Measurements from ENCODE around the gene TMEM14C. TPM values are rescaled to one million over a fixed set of nuclear protein-coding genes. Genes with fewer than 3 reads are reported as not detected.

Gene TMEM14C
- total RNA-seq (2021; ENCODE audit: unreplicated experiment) (84.7 TPM), Bru-seq, nascent RNA (percentile 84 among the genes with signal in this experiment), BruChase-seq, experiment 1, labeled RNA remaining after a 6-hour chase (percentile 89 among the genes with signal in this experiment), BruChase-seq, experiment 2, labeled RNA remaining after a 2-hour chase (percentile 85 among the genes with signal in this experiment)
- 67.1 and 78.2 TPM in 2 replicates for polyA plus RNA-seq (2012)
- long read RNA-seq, transcript TMEM14C-201 (6 exons, 1,113 nt): major isoform, 46 of 51 reads
- long read RNA-seq, partial matches to known transcripts: 1 of 51 reads
- long read RNA-seq, other reads (novel, unspliced or antisense): 3 of 51 reads

GRCh38 chr6:10722820-10723566 is at the start of gene TMEM14C:
TMEM14C (plus strand) TSS chr6:10723070; CDS start chr6:10724614, 1,544 bp downstream.
- Histone ChIP-seq H3K36me3 (ENCODE audit: control insufficient read depth in 1 of 2, insufficient read depth in 2 of 2, low read length in 2 of 2) (peaks cover 0 to 3% of the 10 kb centered on the region in 2 experiments; a peak in 2 of 4 replicates), H3K4me1 (ENCODE audit: control insufficient read depth in 1 of 2, insufficient read depth in 2 of 2, low read length in 2 of 2) (peaks cover 12 to 21% of the 10 kb centered on the region in 2 experiments; a peak in 3 of 4 replicates), H4K20me1 (ENCODE audit: insufficient read depth) (no peaks in the 10 kb centered on the region), H3K9me3 (ENCODE audit: control insufficient read depth in 1 of 2, insufficient read depth in 1 of 2, low read depth in 1 of 2, low read length in 2 of 2) (peaks cover 0 to 6% of the 10 kb centered on the region in 2 experiments; a peak in 1 of 4 replicates), H3K4me2 (ENCODE audit: low read length) (peak within 1 kb of the TSS; percentile 80), H3K79me2 (ENCODE audit: insufficient read depth, low read length) (peaks cover 12% of the 10 kb centered on the region), H3K9me2 (ENCODE audit: insufficient read depth) (no peaks in the 10 kb centered on the region), H3K27me3 (ENCODE audit: insufficient read depth, low read length) (no peaks in the 10 kb centered on the region), H2AFZ (ENCODE audit: low read depth, low read length, poor library complexity, severe bottlenecking) (peak within 1 kb of the TSS; percentile 88), H3K9ac (ENCODE audit: low read length) (peak within 1 kb of the TSS; percentile 85), H3K27ac (ENCODE audit: low read depth, low read length) (peak within 1 kb of the TSS; percentile 71), H3K4me3 (replicated peaks in 1 of 2; ENCODE audit: low read depth in 1 of 2, low read length in 2 of 2) (peak within 1 kb of the TSS; percentile 78 to 85)
- ChIA-PET RAD21 (ENCODE audit: low non-redundant PET in 1 of 2, low total read pairs in 2 of 2, uncharacterized antibody in 2 of 2, unreplicated experiment in 2 of 2) (interaction anchor here in 1 of 2 experiments (1.0 kb wide), 1 partner anchor 37 kb away, joined by 3 read pairs; no protein-coding TSS in a partner anchor), POLR2A (interaction anchor here (0.5 to 1.6 kb wide), 4 partner anchors 16 to 28 kb away, joined by 3 to 11 read pairs (median 4); partner anchors contain the start of genes C6orf52, PAK1IP1 and TMEM14B), CTCF (interaction anchor here (1.0 kb wide), 2 partner anchors 24 to 245 kb away, joined by 3 read pairs; no protein-coding TSS in a partner anchor)
- BruUV-seq (replicated peaks): TSS peak; percentile 72
- ATAC-seq (peak; percentile 99), DNase-seq (ENCODE audit: low read depth, low spot score) (peak; percentile 95)
- intact Hi-C loops (cut with micrococcal nuclease): loop anchor here (1.0 kb wide), 2 partner anchors 24 to 29 kb away; partner anchors contain the start of genes C6orf52, PAK1IP1 and TMEM14B
- TF ChIP-seq CEBPB (IDR thresholded peaks at IDR 0.05; ENCODE audit: low read depth) (peak; percentile 81; the same call in 1 of the 2 replicates), CBX3 (IDR thresholded peaks at IDR 0.05; ENCODE audit: low read depth) (peak; percentile 14; the same call in 1 of the 2 replicates), SIN3A (IDR thresholded peaks at IDR 0.05; ENCODE audit: low read depth) (peak; percentile 43), ATF3 (IDR thresholded peaks at IDR 0.05) (no peak), EZH2 (IDR thresholded peaks at IDR 0.05) (no peak), TCF7L2 (IDR thresholded peaks at IDR 0.05; ENCODE audit: borderline replicate concordance, extremely low read depth, insufficient read depth, insufficient read length) (peak; percentile 59), REST (IDR thresholded peaks at IDR 0.05; ENCODE audit: low read depth) (no peak), MAX (IDR thresholded peaks at IDR 0.05) (peak; percentile 81), JUND (IDR thresholded peaks at IDR 0.05) (no peak), EZH2phosphoT487 (IDR thresholded peaks at IDR 0.05; ENCODE audit: borderline replicate concordance) (no peak), ZBTB33 (IDR thresholded peaks at IDR 0.05; ENCODE audit: extremely low read depth, insufficient replicate concordance, low read length) (no peak), ZFX (IDR thresholded peaks at IDR 0.05) (peak; percentile 29; the same call in 1 of the 2 replicates), ELF1 (IDR thresholded peaks at IDR 0.05; ENCODE audit: borderline replicate concordance, low read depth) (no peak), FOSL1 (IDR thresholded peaks at IDR 0.05; ENCODE audit: low read depth) (no peak), POLR2A (IDR thresholded peaks at IDR 0.05; ENCODE audit: borderline replicate concordance, extremely low read depth, insufficient read depth, insufficient read length) (peak; percentile 65), YY1 (IDR thresholded peaks at IDR 0.05; ENCODE audit: extremely low read depth, insufficient replicate concordance, low read depth, low read length) (no peak), POLR2AphosphoS5 (IDR thresholded peaks at IDR 0.05; ENCODE audit: low read depth, low read length) (peak; percentile 89)
